Measurements from ENCODE around the gene GOSR2.

The GOSR2 gene

DNA sequence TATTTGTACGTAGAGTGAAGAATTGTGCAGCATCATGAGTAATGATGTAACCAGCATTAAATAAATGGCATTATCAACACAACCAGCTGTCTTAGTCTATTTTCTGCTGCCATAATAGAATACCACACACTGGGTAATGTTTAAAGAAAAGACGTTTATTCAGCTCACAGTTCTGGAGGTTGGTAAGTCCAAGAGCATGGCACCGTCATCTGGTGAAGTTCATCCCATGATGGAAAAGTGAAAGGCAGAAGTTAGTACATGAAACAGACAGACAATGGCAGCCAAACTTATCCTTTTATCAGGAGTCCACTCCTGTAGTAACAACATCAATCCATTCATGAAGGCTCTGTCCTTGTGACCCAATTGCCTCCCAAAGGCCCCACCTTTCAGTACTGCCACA lies 6.3 kb upstream of the GOSR2 start:
- no peak for TF ChIP-seq POLR2AphosphoS5 (IDR thresholded peaks at IDR 0.05; ENCODE audit: low read depth, low read length)
- no peak for TF ChIP-seq REST (IDR thresholded peaks at IDR 0.05; ENCODE audit: insufficient read depth in 1 of 2, low read depth in 2 of 2, low read length in 2 of 2)
- no peak for TF ChIP-seq TAF1 (IDR thresholded peaks at IDR 0.05; ENCODE audit: borderline replicate concordance, insufficient read depth, low read length)
- TF ChIP-seq FOXP2 (optimal IDR thresholded peaks at IDR 0.05; ENCODE audit: borderline replicate concordance, extremely low read depth, extremely low read length, insufficient read depth) = no peak
- TF ChIP-seq SIN3A (IDR thresholded peaks at IDR 0.05; ENCODE audit: borderline replicate concordance, insufficient read depth, low read length) = no peak

- no peak for TF ChIP-seq REST (IDR thresholded peaks at IDR 0.05; ENCODE audit: insufficient read depth in 1 of 2, low read depth in 2 of 2, low read length in 2 of 2)
- TF ChIP-seq TAF1 (IDR thresholded peaks at IDR 0.05; ENCODE audit: borderline replicate concordance, insufficient read depth, low read length) = no peak
- no peak for TF ChIP-seq SIN3A (IDR thresholded peaks at IDR 0.05; ENCODE audit: borderline replicate concordance, insufficient read depth, low read length)
- no peak for TF ChIP-seq FOXP2 (optimal IDR thresholded peaks at IDR 0.05; ENCODE audit: borderline replicate concordance, extremely low read depth, extremely low read length, insufficient read depth)
- TF ChIP-seq POLR2AphosphoS5 (IDR thresholded peaks at IDR 0.05; ENCODE audit: low read depth, low read length) = no peak
Observed at GRCh38 chr17:46917041-46917440, 5.9 kb upstream of the GOSR2 start.

DNA sequence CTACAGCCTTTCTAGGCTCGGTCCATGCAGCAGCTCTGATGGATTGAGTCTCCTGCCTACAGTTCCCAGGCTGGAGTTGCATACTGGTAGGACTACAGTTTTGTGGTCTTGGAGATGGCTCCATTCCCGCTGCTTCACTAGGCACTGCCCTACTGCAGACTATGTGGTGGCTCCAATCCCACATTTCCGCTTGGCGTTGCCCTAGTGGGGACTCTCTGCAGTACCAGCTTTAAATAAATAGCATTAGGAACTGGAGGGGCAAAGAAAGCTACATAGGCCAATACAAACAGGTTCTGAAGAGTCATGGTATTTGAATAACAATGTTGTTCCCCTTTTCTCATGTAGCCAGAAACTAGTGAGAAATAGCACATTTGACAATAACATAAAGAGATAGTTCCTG lies 5.4 kb upstream of the GOSR2 start:
- TF ChIP-seq SIN3A (IDR thresholded peaks at IDR 0.05; ENCODE audit: borderline replicate concordance, insufficient read depth, low read length) = no peak
- TF ChIP-seq REST (IDR thresholded peaks at IDR 0.05; ENCODE audit: insufficient read depth in 1 of 2, low read depth in 2 of 2, low read length in 2 of 2) = no peak
- no peak for TF ChIP-seq FOXP2 (optimal IDR thresholded peaks at IDR 0.05; ENCODE audit: borderline replicate concordance, extremely low read depth, extremely low read length, insufficient read depth)
- TF ChIP-seq POLR2AphosphoS5 (IDR thresholded peaks at IDR 0.05; ENCODE audit: low read depth, low read length) = no peak
- TF ChIP-seq TAF1 (IDR thresholded peaks at IDR 0.05; ENCODE audit: borderline replicate concordance, insufficient read depth, low read length) = no peak

DNA sequence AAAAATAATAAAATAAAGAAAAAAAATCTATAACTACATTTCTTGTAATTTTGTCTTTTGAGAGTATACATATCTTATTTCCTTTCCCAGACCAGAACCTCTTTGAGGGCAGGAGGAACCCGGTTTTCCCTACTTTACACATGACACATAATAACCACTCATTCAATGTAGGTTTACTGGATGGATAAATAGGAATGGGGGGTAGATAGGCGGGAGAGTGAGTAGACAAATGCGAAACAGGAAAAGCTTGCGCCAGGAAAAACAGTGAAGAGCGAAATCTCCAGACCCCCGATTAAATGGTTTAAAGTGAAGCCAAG lies 515 bp upstream of the GOSR2 start:
- TF ChIP-seq SIN3A (IDR thresholded peaks at IDR 0.05; ENCODE audit: borderline replicate concordance, insufficient read depth, low read length) (no peak), POLR2AphosphoS5 (IDR thresholded peaks at IDR 0.05; ENCODE audit: low read depth, low read length) (no peak), FOXP2 (optimal IDR thresholded peaks at IDR 0.05; ENCODE audit: borderline replicate concordance, extremely low read depth, extremely low read length, insufficient read depth) (no peak), TAF1 (IDR thresholded peaks at IDR 0.05; ENCODE audit: borderline replicate concordance, insufficient read depth, low read length) (no peak)

GRCh38 chr17:46925185-46925868 lies 2.4 kb downstream of the GOSR2 start:
- TF ChIP-seq TAF1 (IDR thresholded peaks at IDR 0.05; ENCODE audit: borderline replicate concordance, insufficient read depth, low read length) (no peak), REST (IDR thresholded peaks at IDR 0.05; ENCODE audit: insufficient read depth in 1 of 2, low read depth in 2 of 2, low read length in 2 of 2) (no peak), SIN3A (IDR thresholded peaks at IDR 0.05; ENCODE audit: borderline replicate concordance, insufficient read depth, low read length) (no peak), POLR2AphosphoS5 (IDR thresholded peaks at IDR 0.05; ENCODE audit: low read depth, low read length) (no peak), FOXP2 (optimal IDR thresholded peaks at IDR 0.05; ENCODE audit: borderline replicate concordance, extremely low read depth, extremely low read length, insufficient read depth) (no peak)
